PC-9 (cell line): Measurements from ENCODE around the gene KLC3. TPM values are rescaled to one million over a fixed set of nuclear protein-coding genes. Genes with fewer than 3 reads are reported as not detected.
A peak's percentile ranks its signal among the peaks of the same experiment; 100 is the strongest.

ENCODE experiments used
- BruUV-seq: library from RNA; stranded (reverse); fragments of 400-500 nt; replicated peaks from 2 replicates; lab custom pipeline; 2021; lab: Mats Ljungman, UMichigan
- CTCF ChIA-PET: fragments of 300-600 bp; sonication (Branson Sonifier 250); formaldehyde crosslinking; loops from one replicate; lab custom pipeline; 2022; ENCODE audit warnings: antibody characterized with exemption; lab: Charles Lee
- POLR2A ChIA-PET: fragments of 300-600 bp; sonication (Branson Sonifier 250); formaldehyde crosslinking; loops from one replicate; lab custom pipeline; 2022; ENCODE audit warnings: antibody characterized with exemption; ENCODE audit not compliant: unreplicated experiment; lab: Charles Lee
- DNase-seq, 2 experiments: peaks; one replicate each; pipeline versions ENCODE4 v3.0.0 to v3.0.0-alpha.2; 2015 to 2022; ENCODE audit warnings: mixed read lengths in 1 of 2
- H2AFZ ChIP-seq: fragments of 200-600 bp; sonication (generic); 2 replicates; pipeline ENCODE4 v1.8.1; 2017; ENCODE audit warnings: antibody characterized with exemption
- H3F3A ChIP-seq: fragments of 200-600 bp; sonication (generic); 2 replicates; pipeline ENCODE4 v1.8.1; 2017; ENCODE audit warnings: antibody characterized with exemption, mild to moderate bottlenecking, low read depth; ENCODE audit not compliant: insufficient read depth
- H3K27ac ChIP-seq: fragments of 200-600 bp; sonication (generic); 2 replicates; pipeline ENCODE4 v1.6.1; 2016; ENCODE audit warnings: mixed run types
- H3K27me3 ChIP-seq: fragments of 200-600 bp; sonication (generic); 2 replicates; pipeline ENCODE4 v1.6.1; 2016; ENCODE audit warnings: low read depth, mixed run types; ENCODE audit not compliant: insufficient read depth
- H3K36me3 ChIP-seq: fragments of 200-600 bp; sonication (generic); 2 replicates; pipeline ENCODE4 v1.6.1; 2016; ENCODE audit warnings: low read depth, mixed run types
- H3K4me1 ChIP-seq: fragments of 200-600 bp; sonication (generic); replicated peaks from 2 replicates; pipeline ENCODE4 v1.6.1; 2016; ENCODE audit warnings: mixed run types; ENCODE audit not compliant: insufficient read depth
- H3K4me2 ChIP-seq: fragments of 200-600 bp; sonication (generic); 2 replicates; pipeline ENCODE4 v1.6.1; 2017; ENCODE audit warnings: mixed run types
- H3K4me3 ChIP-seq: fragments of 200-600 bp; sonication (generic); 2 replicates; pipeline ENCODE4 v1.6.1; 2016; ENCODE audit warnings: mixed run types
- H3K79me2 ChIP-seq: fragments of 200-600 bp; sonication (generic); 2 replicates; pipeline ENCODE4 v1.6.1; 2017; ENCODE audit warnings: low read depth, mixed run types
- H3K9me2 ChIP-seq: fragments of 200-600 bp; sonication (generic); 2 replicates; pipeline ENCODE4 v1.8.1; 2017; ENCODE audit warnings: mild to moderate bottlenecking; ENCODE audit not compliant: insufficient read depth
- H3K9me3 ChIP-seq: fragments of 200-600 bp; sonication (generic); 2 replicates; pipeline ENCODE4 v1.8.1; 2016; ENCODE audit warnings: low read depth; ENCODE audit not compliant: insufficient read depth
- H4K20me1 ChIP-seq: fragments of 200-600 bp; sonication (generic); 2 replicates; pipeline ENCODE4 v1.8.1; 2017; ENCODE audit not compliant: insufficient read depth
- EZH2 ChIP-seq: fragments of 200-600 bp; sonication (generic); IDR thresholded peaks from 2 replicates; pipeline ENCODE4 v1.8.0; 2017; ENCODE audit warnings: antibody characterized with exemption, low read depth
- intact Hi-C: fragments of 100-400 bp; cut with micrococcal nuclease; formaldehyde crosslinking; loops from one replicate; pipeline ENCODE4 v1.10.0; 2022; ENCODE audit not compliant: unreplicated experiment
- total RNA-seq: library from RNA; stranded (reverse); gene quantifications from 2 replicates; pipeline ENCODE4 v1.2.3, GENCODE V29; 2021
- TF ChIP-seq, protein P1 (sequence below): fragments of 200-600 bp; sonication (generic); conservative IDR thresholded peaks from 2 replicates; pipeline ENCODE4 v1.6.1; 2017; ENCODE audit warnings: mixed run types, antibody characterized with exemption, mild to moderate bottlenecking, moderate library complexity

KLC3 gene
- total RNA-seq, 1 experiment from 2014 or later = 20.6 TPM

GRCh38 chr19:45336696-45337251 is 3.8 kb upstream of the KLC3 start:
- no peaks in the 10 kb centered on the region; the same call in 1 of the 2 replicates for H3K9me3 ChIP-seq
- H4K20me1 ChIP-seq = no peaks in the 10 kb centered on the region
- no peak overlapping the region for H2AFZ ChIP-seq
- no peaks in the 10 kb centered on the region for H3K9me2 ChIP-seq
- ChIA-PET POLR2A (no interaction called here), CTCF (no interaction called here)
- H3K4me1 ChIP-seq = peaks cover 9% of the 10 kb centered on the region
- H3K79me2 ChIP-seq = no peaks in the 10 kb centered on the region
- intact Hi-C loops = loop anchor here (5.0 kb wide), 3 partner anchors 89 to 259 kb away; partner anchors contain the start of genes EXOC3L2, GEMIN7 and ZNF296
- BruUV-seq = no TSS peak
- DNase-seq = no peak
- no peak overlapping the region for H3K27ac ChIP-seq
- H3K4me2 ChIP-seq = no peak overlapping the region
- TF ChIP-seq, protein P1, sequence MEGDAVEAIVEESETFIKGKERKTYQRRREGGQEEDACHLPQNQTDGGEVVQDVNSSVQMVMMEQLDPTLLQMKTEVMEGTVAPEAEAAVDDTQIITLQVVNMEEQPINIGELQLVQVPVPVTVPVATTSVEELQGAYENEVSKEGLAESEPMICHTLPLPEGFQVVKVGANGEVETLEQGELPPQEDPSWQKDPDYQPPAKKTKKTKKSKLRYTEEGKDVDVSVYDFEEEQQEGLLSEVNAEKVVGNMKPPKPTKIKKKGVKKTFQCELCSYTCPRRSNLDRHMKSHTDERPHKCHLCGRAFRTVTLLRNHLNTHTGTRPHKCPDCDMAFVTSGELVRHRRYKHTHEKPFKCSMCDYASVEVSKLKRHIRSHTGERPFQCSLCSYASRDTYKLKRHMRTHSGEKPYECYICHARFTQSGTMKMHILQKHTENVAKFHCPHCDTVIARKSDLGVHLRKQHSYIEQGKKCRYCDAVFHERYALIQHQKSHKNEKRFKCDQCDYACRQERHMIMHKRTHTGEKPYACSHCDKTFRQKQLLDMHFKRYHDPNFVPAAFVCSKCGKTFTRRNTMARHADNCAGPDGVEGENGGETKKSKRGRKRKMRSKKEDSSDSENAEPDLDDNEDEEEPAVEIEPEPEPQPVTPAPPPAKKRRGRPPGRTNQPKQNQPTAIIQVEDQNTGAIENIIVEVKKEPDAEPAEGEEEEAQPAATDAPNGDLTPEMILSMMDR = no peak
- no peak for TF ChIP-seq EZH2
- H3K27me3 ChIP-seq = no peaks in the 10 kb centered on the region
- peaks cover 30% of the 10 kb centered on the region for H3F3A ChIP-seq
- H3K4me3 ChIP-seq = no peak overlapping the region
- no peaks in the 10 kb centered on the region for H3K36me3 ChIP-seq

DNA sequence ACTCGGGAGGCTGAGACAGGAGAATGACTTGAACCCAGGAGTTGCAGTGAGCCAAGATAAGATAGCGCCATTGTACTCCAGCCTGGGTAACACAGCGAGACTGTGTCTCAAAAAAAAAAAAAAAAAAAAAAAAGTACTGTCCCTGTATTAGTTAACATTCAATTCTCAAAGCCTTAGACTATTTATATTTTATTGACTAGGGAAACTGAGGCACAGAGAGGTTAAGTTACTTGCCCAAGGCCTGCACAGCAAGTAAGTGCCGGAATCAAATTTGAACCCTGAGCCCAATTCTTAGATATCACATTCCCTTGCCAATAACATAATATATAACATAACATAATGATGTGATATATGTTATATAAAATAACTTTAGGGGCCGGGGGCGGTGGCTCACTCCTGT is 921 bp upstream of the KLC3 start:
- POLR2A ChIA-PET = no interaction called here
- Histone ChIP-seq H3K36me3 (no peaks in the 10 kb centered on the region), H3K27me3 (no peaks in the 10 kb centered on the region), H3K4me2 (no peak overlapping the region), H3K9me3 (no peaks in the 10 kb centered on the region; the same call in 1 of the 2 replicates), H3K4me1 (peaks cover 9% of the 10 kb centered on the region), H2AFZ (no peak overlapping the region), H4K20me1 (no peaks in the 10 kb centered on the region), H3F3A (peaks cover 39% of the 10 kb centered on the region), H3K79me2 (no peaks in the 10 kb centered on the region), H3K4me3 (no peak overlapping the region), H3K9me2 (no peaks in the 10 kb centered on the region), H3K27ac (no peak overlapping the region)
- no peak for DNase-seq
- no TSS peak for BruUV-seq
- CTCF ChIA-PET = interaction anchor here (0.6 to 0.7 kb wide), 2 partner anchors 114 to 276 kb away, joined by 3 to 7 read pairs; no protein-coding TSS in a partner anchor
- intact Hi-C loops = loop anchor here (5.0 kb wide), 3 partner anchors 92 to 262 kb away; partner anchors contain the start of genes EXOC3L2, GEMIN7 and ZNF296
- no peak for TF ChIP-seq EZH2
- TF ChIP-seq, protein P1 = no peak

DNA sequence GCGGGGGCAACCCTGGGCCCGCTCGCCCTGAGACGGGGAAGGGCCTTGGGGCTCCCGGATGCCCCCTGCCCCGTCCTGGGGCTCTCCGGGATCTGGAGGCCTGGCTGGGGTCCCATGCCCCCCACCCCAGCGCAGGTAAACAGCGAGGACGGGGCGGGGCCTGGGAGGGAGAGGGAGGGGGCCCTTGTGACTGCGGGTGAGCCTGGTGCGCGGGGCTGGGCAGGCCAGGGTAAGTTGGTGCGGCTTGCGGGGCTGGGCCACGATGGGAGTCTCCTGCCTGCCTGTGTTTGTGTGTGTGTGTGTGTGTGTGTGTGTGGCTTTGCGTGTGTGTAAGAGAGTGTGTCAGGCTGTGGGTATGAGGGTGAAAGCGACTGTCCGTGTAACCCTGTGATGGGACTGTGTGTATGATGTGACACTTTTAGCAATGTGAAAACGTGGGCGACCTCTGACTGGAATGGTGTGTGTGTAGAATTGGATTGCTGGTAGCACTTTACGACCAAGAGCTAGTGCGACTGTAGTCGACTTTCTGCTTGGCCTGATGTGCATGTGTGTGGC is 426 bp downstream of the KLC3 start:
- Histone ChIP-seq H3K36me3 (no peaks in the 10 kb centered on the region), H3K4me3 (peak overlapping the region; percentile 56), H3K27me3 (no peaks in the 10 kb centered on the region), H3K79me2 (no peaks in the 10 kb centered on the region), H2AFZ (peak overlapping the region; percentile 75), H3K4me2 (peak overlapping the region; percentile 78), H3K4me1 (peaks cover 4% of the 10 kb centered on the region), H3K9me2 (no peaks in the 10 kb centered on the region), H3K27ac (no peak overlapping the region), H4K20me1 (no peaks in the 10 kb centered on the region), H3F3A (peaks cover 28% of the 10 kb centered on the region), H3K9me3 (no peaks in the 10 kb centered on the region; the same call in 1 of the 2 replicates)
- peak in 1 of 2 experiments; percentile 34 for DNase-seq
- ChIA-PET POLR2A (no interaction called here), CTCF (no interaction called here)
- intact Hi-C loops = no loop called here
- BruUV-seq = no TSS peak
- TF ChIP-seq, protein P1 = no peak
- TF ChIP-seq EZH2 = no peak
